GM19467 (cell line): ENCODE measurements around the gene OSBPL7.
"Not testable (repeated sequence)": the region's sequence is repeated elsewhere in the genome, so short reads cannot be mapped to it uniquely, and the experiment has no call there.

ENCODE experiments used
- ATAC-seq: cut with Tn5 transposase; IDR thresholded peaks from one replicate; pipeline ENCODE4 v1.9.1; 2021; ENCODE audit warnings: mild to moderate bottlenecking, moderate library complexity; ENCODE audit not compliant: unreplicated experiment

Gene OSBPL7

DNA sequence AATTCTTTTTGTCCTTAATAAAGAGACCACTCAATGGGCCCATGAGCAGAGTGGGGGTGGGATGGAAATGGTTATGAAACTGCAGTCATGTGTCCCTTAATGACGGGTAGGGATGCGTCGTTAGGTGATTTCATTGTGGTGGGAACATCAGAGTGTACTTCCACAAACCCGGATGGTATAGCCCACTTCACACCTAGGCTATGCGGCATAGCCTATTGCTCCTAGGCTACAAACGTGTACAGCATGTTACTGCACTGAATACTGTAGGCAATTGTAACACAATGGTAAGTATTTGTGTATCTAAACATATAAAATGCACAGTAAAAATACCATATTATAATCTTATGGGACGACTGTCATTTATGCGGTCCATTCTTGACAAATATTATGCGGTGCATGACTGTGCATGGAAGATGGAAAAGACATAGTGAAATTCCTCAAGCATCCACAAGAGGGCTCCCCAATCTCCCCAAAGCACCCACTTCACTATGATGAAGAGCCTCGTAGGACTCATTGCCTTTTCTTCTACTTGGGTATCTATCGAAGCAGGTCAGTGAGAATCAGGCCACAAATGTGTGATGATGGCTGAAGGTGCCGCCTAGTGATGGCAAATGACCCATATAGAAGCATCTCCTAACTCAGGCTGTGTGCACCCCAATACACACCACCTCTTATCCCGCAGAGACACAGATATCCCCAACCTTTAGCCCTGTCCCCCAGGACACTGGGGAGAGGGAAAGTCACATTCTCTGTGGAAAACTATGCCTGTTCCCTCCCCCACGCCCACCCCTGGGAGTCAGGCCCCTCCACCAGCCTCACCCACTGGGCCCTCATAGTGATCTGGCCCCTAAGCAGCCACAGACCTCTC lies 45.0 kb downstream of the OSBPL7 start:
- no peak for ATAC-seq

DNA sequence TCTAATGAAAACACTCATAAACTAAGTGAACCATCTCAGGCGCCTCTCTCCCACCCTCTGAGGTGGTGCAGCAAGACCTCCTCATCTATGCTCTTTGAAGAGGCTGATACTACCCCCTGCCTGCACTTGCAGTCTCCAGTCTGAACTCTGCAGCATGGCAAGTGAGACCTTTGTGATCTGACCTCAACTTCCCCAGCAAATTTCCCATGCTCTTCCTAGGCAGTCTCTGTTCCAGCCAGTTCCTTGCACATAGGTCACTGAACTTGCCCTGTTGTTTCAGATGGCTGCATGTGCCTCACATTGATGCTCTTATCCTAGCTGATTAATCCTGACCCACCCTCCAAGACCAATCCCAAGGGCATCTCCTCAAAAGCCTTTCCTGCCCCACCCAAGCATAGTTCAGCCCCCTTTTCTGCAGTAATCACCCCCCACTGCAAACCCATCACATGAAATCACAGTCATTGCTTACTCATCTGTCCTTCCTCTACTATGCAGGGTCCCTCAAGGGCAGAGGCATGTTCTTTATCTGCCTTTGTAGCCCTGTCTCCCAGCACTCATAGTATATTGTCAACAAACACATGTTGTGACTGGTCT lies 46.5 kb downstream of the OSBPL7 start:
- ATAC-seq, result no peak

DNA sequence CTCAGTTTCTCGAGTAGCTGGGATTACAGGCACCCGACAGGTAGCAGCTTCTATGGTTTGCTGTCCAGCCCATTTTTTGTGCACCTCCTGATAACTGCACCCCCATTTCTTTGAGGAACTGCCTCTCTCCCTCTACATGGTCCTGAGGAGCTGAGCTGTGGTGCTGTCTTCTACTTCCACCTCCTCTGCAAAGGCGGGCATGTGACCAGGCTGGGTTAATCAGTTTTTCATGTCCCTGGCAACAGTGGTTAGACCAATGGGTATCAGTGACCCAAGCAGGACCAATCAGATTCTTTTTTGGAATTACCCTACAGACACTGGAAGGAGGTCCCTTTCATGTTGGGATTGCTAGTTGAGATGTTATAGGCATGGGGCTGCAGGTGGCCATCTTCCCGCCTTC lies 47.3 kb downstream of the OSBPL7 start:
- no peak for ATAC-seq

DNA sequence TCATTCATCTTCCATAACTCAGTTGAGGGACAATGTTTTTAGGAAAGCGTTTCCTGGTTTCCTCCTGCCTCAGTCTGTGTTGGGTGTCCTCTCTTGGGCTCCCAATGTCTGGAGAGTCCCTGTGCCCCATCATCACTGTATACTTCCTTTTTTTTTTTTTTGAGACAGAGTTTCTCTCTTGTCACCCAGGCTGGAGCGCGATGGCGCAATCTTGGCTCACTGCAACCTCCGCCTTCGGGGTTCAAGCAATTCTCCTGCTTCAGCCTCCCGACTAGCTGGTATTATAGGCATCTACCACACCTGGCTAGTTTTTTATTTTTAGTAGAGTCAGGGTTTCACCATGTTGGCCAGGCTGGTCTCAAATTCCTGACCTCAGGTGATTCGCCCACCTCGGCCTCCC lies 47.9 kb downstream of the OSBPL7 start:
- ATAC-seq, result not testable (repeated sequence)

DNA sequence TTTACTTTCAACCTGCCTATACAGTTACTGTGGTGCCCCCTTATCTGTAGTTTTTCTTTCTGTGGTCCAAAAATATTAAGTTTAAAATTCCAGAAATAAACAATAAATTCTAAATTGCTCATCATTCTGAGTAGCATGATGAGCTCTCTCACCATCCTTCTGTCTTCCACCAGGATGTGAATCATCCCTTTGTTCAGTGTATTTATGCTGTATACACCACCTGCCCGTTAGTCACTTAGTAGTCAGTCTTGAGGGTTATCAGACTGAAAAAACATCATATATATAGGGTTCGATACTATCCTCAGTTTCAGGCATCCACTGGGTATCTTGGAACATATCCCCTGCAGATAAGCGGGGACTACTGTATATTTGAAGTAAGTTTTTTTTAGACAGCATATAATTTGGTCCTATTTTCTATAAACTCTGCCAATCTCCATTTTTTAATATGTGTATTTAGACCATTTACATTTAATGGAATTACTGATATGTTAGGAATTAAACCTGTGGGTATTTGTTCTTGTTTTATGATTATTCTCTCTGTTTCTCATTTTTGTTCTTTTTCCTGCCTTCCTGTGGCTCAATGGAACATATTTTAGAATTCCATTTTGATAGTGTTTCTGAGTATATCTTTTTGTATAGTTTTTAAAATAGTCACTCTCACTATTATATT lies 57.5 kb downstream of the OSBPL7 start:
- ATAC-seq, result no peak

DNA sequence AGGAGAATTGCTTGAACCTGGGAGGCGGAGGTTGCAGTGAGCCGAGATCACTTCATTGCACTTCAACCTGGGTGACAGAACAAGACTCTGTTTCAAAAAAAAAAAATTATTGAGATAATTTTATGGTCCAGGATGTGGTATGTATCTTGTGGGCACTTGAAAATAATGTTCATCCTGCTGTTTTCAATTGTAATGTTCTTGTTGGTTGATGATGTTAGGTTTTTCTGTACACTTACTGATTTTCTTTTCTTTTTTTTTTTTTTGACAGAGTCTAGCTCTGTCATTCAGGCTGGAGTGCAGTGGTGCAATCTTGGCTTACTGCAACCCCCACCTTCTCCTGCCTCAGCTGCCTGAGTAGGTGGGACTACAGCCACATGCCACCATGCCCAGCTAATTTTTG lies 58.9 kb downstream of the OSBPL7 start:
- no peak for ATAC-seq

DNA sequence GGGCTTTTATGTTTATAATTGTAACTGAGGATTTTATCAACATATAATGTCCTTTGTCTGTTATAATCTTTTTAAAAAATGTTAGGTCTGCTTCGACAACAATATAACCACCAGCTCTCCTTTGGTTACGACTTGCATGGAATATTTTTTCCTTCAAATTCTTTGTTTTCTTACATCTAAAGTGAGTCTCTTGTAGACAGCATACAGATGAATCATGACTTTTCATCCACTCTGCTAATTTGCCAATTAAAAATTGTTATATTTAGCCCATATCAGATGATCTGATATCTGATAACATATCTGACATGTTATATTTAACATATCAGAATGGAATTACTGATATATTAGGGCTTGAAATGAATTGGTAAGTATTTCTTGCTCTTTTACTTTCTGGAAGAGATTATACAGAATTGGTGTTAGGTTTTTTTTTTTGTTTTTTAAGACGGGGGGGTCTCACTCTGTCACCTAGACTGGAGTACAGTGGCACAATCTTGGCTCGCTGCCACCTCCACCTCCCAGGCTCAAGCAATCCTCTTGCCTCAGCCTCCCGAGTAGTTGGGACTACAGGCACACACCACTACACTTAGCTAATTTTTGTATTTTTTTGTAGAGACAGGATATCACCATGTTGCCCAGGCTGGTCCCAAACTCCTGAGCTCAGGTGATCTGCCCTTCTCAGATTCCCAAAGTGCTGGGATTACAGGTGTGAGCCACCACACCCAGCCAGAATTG lies 61.0 kb downstream of the OSBPL7 start:
- no peak for ATAC-seq

DNA sequence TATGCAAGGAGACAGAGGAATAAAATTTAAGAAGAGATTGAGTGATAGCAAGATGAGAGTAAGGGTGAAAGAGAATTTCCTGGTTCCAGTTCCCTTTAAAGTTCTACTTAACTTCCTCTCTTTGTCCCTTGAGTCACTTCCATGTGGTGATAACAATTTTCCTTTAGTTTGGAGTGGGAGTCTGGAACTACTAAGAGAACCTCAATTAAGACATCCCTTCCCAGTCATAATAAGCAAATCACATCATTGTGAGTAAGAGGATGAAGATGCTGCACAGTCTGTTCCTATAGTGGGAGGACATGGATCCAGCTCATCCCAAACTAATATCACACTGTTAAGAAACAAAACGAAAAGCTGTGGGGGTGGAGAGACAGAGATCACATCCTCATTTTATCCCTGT lies 64.2 kb downstream of the OSBPL7 start:
- ATAC-seq, result no peak
